8988T (cell line): ENCODE data around the gene ARHGAP6.
"Not testable (repeated sequence)": the region's sequence is repeated elsewhere in the genome, so short reads cannot be mapped to it uniquely, and the experiment has no call there.

ENCODE experiments used
- DNase-seq: peaks from one replicate; pipeline ENCODE4 v3.0.0; 2011

Gene ARHGAP6

GRCh38 chrX:11272863-11273262, 392.9 kb downstream of the ARHGAP6 start:
- no peak for DNase-seq

- no peak for DNase-seq
These were observed 393.4 kb downstream of the ARHGAP6 start for GRCh38 chrX:11272290-11272689.

- no peak for DNase-seq
These were observed 395.7 kb downstream of the ARHGAP6 start for GRCh38 chrX:11269996-11270395.

GRCh38 chrX:11269006-11269405, 396.7 kb downstream of the ARHGAP6 start:
- DNase-seq = no peak

GRCh38 chrX:11267425-11267824, 398.3 kb downstream of the ARHGAP6 start:
- DNase-seq = no peak

GRCh38 chrX:11266573-11267003, 399.1 kb downstream of the ARHGAP6 start:
- DNase-seq = no peak

GRCh38 chrX:11265352-11265751, 400.4 kb downstream of the ARHGAP6 start:
- DNase-seq = no peak

- DNase-seq = no peak
These were observed 400.8 kb downstream of the ARHGAP6 start for GRCh38 chrX:11264925-11265324.

- no peak for DNase-seq
These were observed 404.5 kb downstream of the ARHGAP6 start for GRCh38 chrX:11261260-11261659.

- DNase-seq = no peak
These were observed 406.3 kb downstream of the ARHGAP6 start for GRCh38 chrX:11259437-11259836.

GRCh38 chrX:11257711-11258110, 408.0 kb downstream of the ARHGAP6 start:
- DNase-seq = no peak

GRCh38 chrX:11257290-11257689, 408.4 kb downstream of the ARHGAP6 start:
- DNase-seq = no peak

GRCh38 chrX:11254417-11255109, 411.2 kb downstream of the ARHGAP6 start:
- no peak for DNase-seq

- DNase-seq = no peak
These were observed 421.1 kb downstream of the ARHGAP6 start for GRCh38 chrX:11244636-11245035.

GRCh38 chrX:11242704-11243103, 423.0 kb downstream of the ARHGAP6 start:
- DNase-seq = no peak

- no peak for DNase-seq
These were observed 424.0 kb downstream of the ARHGAP6 start for GRCh38 chrX:11241720-11242119.

- DNase-seq = no peak
These were observed 426.5 kb downstream of the ARHGAP6 start for GRCh38 chrX:11239230-11239629.

GRCh38 chrX:11235377-11235776, 430.3 kb downstream of the ARHGAP6 start:
- DNase-seq = not testable (repeated sequence)

- no peak for DNase-seq
These were observed 450.4 kb downstream of the ARHGAP6 start for GRCh38 chrX:11215191-11215921.

- peak; percentile 13 for DNase-seq
These were observed 451.2 kb downstream of the ARHGAP6 start for GRCh38 chrX:11214346-11215190.

- no peak for DNase-seq
These were observed 453.0 kb downstream of the ARHGAP6 start for GRCh38 chrX:11212741-11213140.

GRCh38 chrX:11210415-11210801, 455.3 kb downstream of the ARHGAP6 start:
- DNase-seq = no peak

- DNase-seq = no peak
These were observed 455.8 kb downstream of the ARHGAP6 start for GRCh38 chrX:11209798-11210414.
